CD4-positive, alpha-beta T cell treated with Interleukin-10 for 1 hour (primary cell): ENCODE data around the gene ADGRB2.

Source experiments
- DNase-seq: peaks from one replicate; pipeline ENCODE4 v3.0.0-alpha.2; 2020

Gene ADGRB2, protein sequence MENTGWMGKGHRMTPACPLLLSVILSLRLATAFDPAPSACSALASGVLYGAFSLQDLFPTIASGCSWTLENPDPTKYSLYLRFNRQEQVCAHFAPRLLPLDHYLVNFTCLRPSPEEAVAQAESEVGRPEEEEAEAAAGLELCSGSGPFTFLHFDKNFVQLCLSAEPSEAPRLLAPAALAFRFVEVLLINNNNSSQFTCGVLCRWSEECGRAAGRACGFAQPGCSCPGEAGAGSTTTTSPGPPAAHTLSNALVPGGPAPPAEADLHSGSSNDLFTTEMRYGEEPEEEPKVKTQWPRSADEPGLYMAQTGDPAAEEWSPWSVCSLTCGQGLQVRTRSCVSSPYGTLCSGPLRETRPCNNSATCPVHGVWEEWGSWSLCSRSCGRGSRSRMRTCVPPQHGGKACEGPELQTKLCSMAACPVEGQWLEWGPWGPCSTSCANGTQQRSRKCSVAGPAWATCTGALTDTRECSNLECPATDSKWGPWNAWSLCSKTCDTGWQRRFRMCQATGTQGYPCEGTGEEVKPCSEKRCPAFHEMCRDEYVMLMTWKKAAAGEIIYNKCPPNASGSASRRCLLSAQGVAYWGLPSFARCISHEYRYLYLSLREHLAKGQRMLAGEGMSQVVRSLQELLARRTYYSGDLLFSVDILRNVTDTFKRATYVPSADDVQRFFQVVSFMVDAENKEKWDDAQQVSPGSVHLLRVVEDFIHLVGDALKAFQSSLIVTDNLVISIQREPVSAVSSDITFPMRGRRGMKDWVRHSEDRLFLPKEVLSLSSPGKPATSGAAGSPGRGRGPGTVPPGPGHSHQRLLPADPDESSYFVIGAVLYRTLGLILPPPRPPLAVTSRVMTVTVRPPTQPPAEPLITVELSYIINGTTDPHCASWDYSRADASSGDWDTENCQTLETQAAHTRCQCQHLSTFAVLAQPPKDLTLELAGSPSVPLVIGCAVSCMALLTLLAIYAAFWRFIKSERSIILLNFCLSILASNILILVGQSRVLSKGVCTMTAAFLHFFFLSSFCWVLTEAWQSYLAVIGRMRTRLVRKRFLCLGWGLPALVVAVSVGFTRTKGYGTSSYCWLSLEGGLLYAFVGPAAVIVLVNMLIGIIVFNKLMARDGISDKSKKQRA (N-terminal part only)

DNA sequence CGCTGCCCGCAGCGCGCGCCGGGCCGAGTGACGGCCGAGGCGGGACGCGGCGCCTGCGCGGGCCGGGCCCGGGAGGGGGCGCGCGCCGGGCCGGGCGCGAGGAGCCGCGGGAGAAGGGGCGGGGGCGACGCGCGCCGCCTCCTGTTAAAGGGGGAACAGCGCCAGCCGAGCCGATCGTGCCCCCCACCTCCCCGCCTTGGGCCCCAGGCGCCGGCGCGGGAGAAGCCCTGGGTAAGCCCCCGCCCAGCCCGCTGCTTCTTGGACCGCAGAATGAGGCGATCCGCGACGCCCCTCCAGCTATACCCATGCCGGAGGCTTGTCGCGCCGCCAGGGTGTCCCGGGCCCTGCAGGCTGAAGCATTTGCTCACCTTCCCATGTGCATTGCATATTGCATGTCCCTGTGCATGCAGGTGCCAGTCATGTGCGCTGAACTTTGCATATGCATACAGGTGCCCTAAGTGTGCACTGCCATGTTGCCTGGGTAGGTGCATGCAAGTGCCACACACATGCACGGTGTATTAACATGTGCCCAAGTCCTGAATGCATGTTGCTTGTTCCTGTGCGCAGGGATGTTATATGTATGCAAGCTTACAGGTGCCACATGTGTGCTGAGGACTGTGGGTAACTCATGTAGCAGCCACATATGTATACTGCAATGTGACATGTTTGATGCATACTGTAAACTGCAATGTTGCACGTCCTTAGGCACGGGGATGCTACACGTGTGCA lies at the start of gene ADGRB2:
Gene ADGRB2, minus strand, starts transcription at position 29 of the 729 bp plus-strand sequence. CDS start 7,119 bp downstream, outside the sequence.
- DNase-seq, result no peak

DNA sequence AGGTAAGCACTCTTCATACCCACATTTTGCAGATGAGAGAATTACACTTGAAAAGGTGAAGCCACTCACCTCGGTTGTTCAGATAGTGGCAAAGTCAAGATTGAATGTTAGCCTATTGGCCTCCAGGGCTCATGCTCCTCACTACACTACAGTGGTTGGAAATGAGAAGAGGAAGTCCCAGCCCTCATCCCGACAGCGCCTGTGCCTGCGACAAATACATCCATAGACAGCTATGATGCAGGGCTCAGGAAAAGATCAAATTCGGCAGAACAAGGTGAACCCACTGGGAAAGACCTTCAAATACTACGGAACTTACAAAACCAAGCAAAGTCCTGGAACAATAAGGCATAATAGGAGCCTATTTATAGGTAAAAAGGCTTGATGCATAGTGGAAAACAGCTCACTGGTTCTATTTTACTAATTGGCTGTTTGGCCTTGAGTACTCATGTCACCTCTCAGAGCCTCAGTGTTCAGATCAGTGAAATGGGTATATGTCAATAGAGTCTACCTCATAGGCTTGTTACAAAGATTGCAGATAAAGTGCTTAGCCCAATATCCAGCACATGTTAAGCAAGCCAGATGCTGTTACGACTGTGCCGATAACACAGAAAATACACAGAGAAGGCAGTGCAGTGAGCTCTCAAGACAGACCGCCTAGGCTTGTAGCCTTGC lies 48.2 kb upstream of the ADGRB2 start:
- no peak for DNase-seq

DNA sequence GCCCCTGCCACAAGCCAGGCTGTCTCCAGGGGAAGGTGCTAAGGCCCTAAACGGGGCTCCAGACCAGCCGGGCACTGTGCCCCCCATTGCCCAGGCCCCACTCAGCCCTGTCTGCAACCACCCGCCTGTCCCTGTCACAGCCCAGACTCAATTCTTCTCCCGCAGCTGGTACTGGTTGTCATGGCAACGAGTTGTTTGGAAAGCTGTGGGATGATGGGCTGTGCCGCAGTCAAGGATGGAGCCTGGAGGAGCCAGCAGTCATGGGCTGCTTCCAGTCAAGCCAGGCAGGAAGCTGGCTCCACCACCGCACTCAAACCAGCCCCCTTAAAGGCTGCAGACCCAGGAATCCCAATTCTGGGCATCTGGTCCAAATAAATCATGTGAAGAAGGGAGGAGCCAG lies 47.5 kb upstream of the ADGRB2 start:
- no peak for DNase-seq

DNA sequence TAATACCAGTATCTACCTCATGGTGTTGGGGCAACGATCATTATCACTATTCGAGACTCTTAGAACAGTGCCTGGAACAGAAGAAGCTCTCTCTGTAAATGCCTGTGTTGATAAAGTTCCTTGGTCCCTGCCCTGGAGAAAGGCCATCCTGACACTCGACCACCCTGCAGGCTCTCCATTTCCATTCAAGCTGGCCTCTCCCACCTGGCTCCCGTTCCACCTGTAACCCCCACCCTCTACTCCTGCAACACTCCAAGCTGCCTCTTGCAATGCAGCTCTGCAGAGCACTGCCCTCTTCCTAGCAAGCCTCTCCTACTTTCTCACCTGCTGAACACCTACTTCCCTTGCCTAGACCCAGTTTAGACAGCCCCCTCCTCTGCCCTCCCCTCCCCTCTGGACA lies 45.6 kb upstream of the ADGRB2 start:
- no peak for DNase-seq

DNA sequence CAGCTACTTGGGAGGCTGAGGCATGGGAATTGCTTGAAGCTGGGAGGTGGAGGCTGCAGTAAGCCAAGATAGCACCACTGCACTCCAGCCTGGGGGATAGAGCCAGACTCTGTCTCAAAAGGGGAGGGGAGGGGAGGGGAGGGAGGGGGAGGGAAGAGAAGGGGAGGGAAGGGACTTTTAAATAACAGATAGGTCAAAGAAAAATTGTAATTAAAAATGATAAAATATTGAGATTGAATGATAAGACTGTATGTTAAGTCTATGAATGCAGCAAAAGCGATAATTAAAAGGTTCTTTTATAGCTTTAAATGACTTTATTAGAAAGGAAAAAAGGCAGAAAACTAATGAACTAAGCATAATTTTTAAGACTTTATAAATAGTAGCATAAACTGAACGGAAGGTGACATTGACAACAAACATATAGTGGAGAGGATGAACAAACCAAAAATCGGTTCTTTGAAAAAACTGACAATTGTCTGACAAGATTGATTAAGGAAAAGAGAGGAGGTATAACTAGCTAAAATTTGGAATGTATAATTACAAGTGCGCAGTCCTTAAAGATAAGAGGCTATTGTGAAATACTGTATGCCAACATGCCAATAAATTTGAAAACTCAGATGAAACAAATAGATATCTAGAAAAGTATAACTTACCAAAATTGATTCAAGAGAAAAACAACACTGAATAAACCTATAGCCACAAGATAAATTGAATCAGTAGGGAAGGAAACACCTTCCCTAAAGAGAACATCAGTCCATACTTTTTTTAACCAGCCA lies 43.3 kb upstream of the ADGRB2 start:
- DNase-seq, result no peak

DNA sequence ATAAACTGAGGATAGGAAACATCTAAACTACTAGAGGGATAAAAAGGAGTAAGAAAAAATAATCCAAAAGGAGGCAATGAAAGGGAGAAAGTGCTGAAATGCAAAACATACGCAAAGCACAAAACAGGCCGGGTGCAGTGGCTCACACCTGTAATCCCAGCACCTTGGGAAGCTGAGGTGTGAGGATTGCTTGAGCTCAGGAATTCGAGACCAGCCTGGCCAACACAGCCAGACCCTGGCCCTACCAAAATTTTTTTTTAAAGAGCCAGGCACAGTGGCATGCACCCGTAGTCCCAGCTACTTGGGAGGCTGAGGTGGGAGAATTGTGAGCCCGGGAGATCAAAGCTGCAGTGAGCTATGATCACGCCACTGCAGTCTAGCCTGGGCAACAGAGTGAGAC lies 41.2 kb upstream of the ADGRB2 start:
- no peak for DNase-seq

DNA sequence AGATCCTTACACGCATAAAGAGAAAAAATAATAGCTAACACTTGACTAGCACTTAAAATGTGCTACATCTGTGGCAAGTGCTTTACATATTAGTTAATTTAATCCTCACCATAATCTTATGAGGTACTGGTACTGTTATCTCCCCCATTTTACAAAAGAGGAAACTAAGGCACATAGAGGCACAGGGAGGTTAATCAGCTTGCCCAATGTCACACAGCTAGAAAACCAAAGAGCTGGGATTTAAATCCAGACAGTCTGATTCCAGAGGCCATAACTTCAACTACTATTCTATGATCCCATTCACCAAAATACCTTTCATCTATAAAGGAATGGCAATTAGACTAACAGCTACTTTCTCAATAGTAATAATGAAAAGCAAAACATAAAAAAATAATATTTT lies 40.0 kb upstream of the ADGRB2 start:
- no peak for DNase-seq

DNA sequence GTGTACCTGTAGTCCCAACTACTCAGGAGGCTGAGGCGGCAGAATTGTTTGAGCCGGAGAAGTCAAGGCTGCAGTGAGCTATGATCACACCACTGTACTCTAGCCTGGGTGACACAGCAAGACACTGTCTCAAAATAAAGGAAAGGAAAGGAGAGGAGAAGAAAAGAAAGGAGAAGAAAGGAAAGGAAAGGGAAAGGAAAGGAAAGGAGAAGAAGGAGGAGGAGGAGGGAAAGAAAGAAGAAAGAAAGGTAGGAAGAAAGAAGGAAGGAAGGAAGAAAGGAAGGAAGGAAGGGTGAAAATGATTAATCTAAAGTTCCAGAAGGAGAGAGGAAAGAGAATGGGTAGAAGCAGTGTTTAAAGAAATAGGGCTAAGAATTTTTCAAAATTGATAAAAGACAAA lies 39.5 kb upstream of the ADGRB2 start:
- no peak for DNase-seq

DNA sequence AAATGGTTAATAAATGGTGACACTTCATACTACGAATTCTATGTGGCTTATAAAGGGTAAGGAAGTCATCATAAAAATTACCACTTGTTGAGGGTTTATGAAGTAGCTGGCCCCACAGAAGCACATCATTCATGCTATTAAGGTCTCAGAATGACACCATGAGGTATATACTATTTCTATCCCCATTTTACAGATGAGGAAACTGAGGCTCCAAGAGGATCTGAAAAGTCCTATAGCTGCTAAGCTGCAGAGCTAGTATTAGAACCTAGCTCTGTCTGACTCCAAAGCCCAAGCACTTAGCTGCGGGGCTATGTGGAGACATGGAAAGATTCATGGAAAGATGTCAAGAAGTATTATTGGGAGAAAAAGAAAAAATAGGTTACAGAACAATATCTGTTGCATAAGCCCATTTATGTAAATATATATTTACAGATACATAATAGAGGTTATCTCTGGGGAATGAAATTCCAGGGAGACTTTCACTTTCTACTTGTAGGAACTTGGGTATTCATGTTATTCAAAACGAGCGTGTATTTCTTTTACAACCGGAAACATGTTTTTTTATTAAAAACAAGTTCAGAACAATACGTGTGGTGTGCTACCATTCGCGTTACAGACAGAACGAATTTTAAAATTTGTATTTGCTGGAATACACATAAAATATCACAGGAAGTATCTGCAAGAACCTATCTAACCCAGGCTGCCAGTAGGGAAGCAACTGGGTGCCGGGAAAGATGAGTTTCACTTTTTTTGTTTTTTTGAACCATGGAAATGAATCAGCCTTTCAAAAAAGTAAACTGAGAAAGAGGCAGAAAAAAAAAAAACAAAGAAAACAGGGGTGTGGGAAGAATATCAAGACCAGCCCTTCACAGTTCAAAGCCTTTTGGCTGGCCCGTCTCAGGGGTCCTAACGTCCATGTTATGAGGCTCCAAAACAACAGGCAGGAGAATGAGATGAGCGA lies 38.3 kb upstream of the ADGRB2 start:
- no peak for DNase-seq

DNA sequence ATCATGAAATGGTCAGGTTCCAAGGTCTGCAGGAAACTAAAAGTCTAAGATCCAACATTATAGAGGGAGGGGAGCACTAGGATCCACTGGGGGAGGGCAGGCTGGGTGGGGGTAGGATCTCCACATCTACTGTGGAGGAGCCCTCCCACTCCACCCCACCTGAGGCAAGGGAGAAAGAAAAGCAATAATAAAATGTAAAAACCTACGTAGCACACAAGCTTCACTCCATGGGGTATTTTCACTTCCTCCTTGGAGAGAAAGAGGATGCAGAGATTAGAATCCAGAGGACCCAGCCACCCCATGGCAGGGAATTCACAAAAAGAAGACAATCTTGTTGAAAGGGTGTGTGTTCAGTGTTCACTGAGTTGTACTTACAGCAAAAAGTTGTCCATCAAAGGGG lies 37.3 kb upstream of the ADGRB2 start:
- DNase-seq, result no peak

DNA sequence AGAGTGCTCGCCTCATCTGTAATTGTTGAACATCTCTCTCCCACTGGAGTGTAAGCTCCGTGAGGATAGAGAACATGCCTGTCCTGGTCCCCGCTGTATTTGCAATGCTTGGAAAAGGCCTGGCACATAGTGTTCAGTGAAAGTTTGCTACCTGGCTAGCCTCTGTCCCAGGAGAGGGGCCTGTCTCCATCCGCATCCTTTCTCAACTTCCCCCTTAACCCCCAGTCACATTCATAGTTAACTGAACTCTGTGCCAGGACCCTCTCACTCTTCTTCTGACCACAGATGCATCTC lies 36.5 kb upstream of the ADGRB2 start:
- no peak for DNase-seq

DNA sequence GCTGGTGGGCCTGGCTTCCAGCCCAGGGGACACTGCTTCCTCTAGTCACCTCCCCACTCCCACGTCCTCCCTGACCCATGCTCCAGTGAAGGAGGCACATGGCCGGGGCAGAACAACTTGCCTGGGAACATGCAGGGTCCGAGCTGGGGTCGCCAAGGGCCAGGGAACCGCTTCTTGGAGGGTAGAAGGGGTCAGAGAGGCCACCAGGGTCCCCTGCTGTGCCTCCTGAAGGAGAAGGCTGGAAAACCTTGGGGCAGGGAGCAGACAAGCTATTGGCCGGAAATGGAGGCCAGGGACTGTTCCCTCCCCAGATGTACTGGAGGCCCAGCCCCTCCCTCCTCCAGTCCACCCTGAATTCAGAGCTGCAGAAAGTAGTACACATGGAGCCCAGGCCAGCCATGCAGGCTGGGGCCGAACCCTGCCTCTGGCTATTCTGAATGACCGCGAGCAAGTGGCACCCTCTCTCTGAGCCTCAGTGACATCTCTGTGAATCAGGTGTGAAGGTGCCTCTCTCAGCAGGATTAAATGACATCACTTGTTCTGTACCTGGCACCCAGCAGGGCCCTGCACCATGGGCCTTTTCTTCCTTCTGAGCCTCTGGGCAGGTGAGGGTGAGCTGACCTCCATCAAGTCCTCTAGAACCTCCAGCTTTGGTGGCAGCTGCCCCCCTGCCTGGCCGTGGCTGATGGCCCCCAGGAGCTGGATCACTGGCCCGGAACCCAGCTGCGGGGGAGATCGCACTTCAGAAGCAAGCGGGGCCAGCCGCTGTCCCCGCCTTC lies 35.9 kb upstream of the ADGRB2 start:
- no peak for DNase-seq

DNA sequence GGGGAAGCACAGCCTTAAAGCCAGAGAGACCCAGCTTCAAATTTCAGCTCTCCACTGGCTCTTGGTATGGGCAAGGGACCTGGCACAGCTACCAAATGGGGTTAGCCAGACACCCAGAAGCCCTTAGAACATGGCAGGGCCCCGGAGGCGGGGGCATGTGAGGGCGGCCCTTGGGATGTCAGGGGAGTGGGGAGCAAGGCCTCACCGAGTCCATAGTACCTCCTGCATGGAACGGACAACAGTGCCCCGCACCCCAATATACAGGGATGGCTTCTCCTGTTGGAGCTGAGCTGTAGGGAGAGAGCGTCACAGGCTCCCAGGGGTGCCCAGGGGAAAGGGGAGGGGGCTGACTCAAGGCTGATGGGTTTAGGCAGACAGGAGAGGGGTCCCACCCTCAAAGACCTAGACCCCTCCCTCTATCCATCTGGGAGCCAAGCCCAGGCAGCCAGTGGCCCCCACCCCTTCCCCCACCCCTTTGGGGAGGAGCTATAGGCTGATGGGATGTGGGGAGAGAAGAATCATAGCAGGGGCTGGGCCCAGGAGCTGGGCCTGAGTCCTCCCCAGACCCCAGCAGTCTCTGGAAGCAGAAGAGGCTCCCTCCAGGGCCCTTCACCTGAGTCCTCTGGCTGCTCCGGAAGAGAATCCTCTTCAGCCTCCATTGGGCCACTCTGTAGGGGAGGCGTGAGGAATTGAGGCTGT lies 35.2 kb upstream of the ADGRB2 start:
- DNase-seq, result no peak

DNA sequence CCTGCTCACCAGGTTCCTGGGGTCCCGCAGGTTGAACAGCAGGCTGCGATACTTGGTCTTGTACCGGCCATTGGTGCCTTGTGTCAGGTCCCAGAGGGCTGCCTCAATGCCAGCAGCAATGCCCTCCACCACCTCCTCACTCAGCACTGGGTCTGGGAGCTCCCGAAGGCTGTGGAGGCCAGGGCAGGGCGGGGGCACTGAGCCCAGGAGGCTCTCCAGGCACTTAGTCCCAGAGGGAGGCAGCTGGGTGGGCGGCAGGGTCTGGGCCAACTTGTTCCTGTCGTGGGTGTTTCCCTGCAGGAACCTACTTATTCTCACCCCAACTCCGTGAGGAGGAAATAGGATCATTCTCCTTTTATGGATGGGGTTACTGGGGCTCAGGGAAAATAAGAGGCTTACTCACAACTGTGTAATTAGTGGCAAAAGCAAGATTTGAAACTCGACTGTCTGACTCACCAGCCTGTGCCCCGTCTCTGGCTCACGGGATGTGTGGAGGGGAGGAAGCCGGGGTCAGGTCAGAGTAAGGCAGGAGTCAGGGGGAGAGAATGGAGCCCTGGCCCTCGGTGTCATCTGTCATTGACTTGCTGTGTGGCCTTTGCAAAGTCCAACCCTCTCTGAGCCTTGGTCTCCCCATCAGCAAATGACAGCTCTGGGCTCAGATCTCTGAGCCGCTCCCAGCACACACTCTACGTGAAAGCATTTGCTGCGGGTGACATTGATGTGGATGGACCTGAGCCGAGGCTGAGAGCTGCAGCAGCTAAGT lies 34.5 kb upstream of the ADGRB2 start:
- DNase-seq, result no peak

DNA sequence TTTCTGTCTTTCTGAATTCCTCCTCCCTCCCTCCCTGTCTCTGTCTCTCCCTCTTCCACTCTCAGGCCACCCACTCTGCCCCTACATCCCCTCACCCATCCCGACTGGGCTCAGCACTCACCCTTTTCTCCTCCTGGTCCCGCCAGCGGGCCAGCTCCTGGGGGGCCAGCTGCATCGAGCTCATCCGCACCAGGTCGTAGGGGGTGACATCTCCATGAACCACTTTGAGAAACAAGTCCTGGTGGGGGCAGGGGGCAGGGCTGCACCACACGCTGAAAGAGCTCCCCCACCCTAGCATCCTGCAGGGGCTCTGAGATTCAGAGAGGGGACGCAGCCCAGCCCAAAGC lies 33.9 kb upstream of the ADGRB2 start:
- DNase-seq, result no peak

DNA sequence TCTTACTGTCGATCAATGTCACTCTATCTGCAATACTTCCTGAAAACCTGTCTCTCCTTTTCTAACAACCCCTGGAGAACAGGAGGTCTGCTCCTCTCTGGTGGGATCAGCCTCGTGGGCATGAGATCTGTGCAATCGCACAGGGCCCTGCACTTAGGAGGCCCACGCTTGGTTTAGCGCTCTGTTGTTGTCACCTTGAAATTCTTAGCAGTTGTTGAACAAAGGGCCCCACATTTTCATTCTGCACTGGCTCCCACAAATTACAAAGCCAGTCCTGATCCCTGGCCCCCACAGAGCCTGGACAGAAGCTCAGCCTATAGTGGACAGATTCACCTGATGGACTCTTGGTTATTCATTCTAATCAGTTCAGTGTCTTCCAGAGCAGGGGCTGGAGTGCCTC lies 33.1 kb upstream of the ADGRB2 start:
- no peak for DNase-seq

DNA sequence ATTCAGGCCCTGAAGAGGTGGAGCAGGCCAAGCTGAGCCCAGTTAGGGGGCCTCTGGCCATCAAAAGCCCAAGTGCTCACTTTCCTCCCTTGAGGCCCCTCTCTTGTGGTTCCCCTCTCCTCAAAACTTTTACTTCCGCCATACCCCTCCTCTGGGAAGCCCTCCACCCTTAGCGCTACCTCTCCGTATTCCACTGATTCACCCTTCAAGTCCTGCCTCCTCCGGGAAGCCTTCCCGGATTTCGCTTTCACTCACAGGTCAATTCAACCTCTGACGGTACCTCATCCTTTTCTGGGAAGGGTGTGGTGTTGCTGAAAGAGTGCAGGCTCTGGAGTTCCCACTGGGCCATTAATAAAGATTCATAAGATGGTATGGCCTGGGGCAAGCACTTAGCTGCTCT lies 32.6 kb upstream of the ADGRB2 start:
- no peak for DNase-seq
